Measurements from ENCODE around the gene CD6.

The CD6 gene

DNA sequence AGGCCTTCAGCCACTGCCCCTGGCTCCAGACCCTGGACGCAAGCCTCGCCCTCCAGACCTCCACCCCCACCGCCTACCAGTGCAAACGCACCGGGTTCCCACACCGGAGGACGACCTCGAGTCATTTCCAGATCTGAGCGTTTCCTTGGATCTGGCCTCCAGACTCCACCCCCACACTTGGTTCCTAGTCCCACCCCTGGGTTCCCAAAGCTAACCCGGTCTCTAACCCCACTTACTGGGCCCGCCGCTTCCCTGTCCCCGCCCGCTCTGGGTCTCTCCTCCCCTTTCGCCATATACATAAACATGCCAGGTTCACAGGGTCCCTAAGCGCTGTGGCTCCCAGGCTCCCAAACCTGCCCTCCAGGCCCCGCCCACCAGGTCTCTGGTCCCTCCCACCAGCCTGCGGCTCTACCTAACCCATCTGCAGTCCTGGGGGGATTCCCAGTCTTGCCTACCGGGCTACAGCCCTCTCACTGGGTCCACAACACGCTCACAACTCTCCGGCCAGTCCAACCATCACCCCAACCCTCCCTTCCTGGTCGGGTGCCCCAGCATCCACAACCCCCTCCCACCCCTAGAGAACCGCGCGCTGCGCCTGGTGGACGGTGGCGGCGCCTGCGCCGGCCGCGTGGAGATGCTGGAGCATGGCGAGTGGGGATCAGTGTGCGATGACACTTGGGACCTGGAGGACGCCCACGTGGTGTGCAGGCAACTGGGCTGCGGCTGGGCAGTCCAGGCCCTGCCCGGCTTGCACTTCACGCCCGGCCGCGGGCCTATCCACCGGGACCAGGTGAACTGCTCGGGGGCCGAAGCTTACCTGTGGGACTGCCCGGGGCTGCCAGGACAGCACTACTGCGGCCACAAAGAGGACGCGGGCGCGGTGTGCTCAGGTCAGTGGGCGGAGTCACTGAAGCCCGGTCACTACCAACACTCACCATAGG is 36.7 kb downstream of the CD6 start:
- H3K27ac Mint-ChIP-seq, result peak overlapping the region; percentile 57
- peaks cover 58% of the 10 kb centered on the region for H3K27me3 Mint-ChIP-seq
- H3K4me1 Mint-ChIP-seq (ENCODE audit: low read depth), result peaks cover 48% of the 10 kb centered on the region
- H3K9me3 Mint-ChIP-seq, result no peaks in the 10 kb centered on the region
- intact Hi-C loops (cut with micrococcal nuclease), result no loop called here
- no peaks in the 10 kb centered on the region for H3K36me3 Mint-ChIP-seq (ENCODE audit: low read depth)
- peak overlapping the region; percentile 44 for H3K4me3 Mint-ChIP-seq

DNA sequence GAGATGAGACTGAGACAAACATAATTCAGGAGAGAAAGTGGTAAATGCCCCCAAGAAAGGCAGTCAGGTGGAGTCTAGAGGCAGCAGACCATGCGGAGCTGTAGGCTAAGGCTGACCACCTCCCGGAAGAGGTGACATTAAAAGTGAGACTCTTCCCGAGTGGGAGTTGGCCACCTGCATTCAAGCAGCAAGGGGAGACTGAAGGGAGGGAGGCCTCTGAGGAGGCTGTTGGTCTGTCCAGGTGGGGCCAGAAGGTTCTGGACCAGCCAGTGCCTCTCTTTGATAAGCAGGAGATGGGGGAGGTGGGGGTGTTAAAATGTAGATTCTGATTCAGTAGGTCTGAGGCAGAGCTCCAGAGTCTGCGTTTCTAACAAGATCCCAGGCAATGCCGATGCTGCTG is 37.5 kb downstream of the CD6 start:
- intact Hi-C loops (cut with micrococcal nuclease), result no loop called here
- peaks cover 54% of the 10 kb centered on the region for H3K4me1 Mint-ChIP-seq (ENCODE audit: low read depth)
- H3K9me3 Mint-ChIP-seq, result no peaks in the 10 kb centered on the region
- no peak overlapping the region for H3K4me3 Mint-ChIP-seq
- no peak overlapping the region for H3K27ac Mint-ChIP-seq
- peaks cover 52% of the 10 kb centered on the region for H3K27me3 Mint-ChIP-seq
- no peaks in the 10 kb centered on the region for H3K36me3 Mint-ChIP-seq (ENCODE audit: low read depth)

DNA sequence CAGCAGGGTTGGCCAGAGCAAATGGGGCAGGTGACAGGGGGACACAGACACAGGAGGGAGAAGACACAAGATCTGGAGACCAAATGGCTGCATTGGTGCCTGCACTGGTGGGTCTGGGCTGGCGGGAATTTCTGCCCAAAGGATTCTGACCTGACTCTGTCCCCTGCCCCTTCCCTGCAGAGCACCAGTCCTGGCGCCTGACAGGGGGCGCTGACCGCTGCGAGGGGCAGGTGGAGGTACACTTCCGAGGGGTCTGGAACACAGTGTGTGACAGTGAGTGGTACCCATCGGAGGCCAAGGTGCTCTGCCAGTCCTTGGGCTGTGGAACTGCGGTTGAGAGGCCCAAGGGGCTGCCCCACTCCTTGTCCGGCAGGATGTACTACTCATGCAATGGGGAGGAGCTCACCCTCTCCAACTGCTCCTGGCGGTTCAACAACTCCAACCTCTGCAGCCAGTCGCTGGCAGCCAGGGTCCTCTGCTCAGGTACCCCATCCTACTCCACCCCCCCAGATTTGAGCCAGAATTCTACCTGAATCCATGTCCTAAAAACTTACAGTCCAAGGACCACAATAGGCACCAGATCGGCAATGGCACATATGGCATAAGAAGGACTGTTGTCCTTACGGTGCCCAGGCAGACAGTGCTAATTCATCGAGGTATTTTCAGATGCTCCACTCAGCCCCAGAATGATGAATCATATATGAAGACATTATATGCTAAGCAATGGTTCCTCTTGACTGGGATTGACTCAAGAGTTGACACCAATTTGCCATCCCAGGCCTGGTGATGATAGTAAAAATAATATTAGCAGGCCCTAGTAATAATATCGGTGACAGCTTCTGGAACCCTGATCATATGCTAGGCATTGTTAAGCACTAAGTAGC is 38.2 kb downstream of the CD6 start:
- Mint-ChIP-seq H3K4me1 (ENCODE audit: low read depth) (peaks cover 48% of the 10 kb centered on the region), H3K27me3 (peaks cover 45% of the 10 kb centered on the region), H3K9me3 (no peaks in the 10 kb centered on the region), H3K36me3 (ENCODE audit: low read depth) (no peaks in the 10 kb centered on the region), H3K4me3 (no peak overlapping the region), H3K27ac (no peak overlapping the region)
- intact Hi-C loops (cut with micrococcal nuclease), result no loop called here

DNA sequence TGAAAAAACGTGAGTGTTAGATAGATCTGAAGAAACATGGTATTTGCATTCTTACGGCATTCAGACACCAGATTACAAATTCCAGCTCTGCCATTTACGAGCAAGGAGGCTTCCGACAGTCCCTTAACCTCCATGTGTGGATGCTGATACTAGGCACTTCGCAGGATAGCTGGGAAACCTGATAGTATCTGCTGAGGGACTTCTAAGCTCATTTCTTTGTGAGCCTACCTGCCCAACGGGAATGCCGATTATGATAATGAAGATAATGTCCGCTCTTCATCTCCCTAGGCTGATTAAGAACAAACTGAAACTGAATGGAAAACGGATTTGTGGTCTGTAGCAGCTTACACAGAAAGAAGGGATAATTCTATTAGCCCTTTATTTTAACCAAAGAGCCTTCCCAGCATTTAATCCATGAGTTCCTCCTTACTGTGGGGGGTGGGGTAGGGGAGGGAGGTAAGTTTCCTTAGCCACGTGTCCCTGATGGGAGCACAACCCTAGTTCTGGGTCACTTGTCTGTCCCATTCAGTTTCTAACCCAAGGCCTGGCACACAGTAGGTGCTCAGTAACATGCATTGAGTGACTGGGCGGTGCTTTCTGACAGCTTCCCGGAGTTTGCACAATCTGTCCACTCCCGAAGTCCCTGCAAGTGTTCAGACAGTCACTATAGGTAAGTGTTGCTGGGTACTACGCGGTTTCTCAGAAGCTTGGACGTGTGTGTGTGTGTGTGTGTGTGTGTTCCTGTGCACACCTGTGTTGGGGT is 39.2 kb downstream of the CD6 start:
- intact Hi-C loops (cut with micrococcal nuclease), result no loop called here
- Mint-ChIP-seq H3K36me3 (ENCODE audit: low read depth) (no peaks in the 10 kb centered on the region), H3K4me1 (ENCODE audit: low read depth) (peaks cover 42% of the 10 kb centered on the region), H3K9me3 (no peaks in the 10 kb centered on the region), H3K27ac (no peak overlapping the region), H3K4me3 (no peak overlapping the region), H3K27me3 (peaks cover 38% of the 10 kb centered on the region)

DNA sequence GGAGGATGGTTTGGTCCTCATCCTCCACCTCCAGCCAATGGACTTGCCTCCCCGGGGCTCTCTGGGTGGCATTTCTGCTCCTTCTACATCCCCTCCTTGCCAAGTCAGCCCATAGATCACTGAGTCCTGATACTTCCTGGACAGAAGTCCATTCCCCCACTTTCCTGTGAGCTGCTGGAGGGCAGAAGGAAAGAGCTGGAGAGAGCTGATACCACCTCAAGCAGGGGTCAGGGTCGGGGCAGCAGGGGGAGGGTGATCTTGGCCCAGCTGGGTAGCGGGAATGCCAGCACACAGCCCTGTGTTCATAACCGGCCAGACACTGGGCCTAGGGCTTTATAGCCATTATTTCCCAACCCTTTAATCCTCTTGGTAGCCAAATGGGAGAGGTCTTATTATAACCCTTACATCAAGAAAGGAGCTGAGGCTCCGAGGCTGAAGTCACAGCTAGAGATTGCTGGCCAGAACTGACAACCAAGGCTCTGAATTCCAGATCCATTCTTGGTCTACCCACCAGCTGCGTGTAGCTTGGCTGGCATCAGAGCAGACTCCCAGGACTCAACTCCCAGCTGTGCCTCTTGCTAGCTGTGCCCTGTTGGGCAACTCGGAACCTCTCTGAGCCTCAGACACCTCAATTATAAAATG is 39.9 kb downstream of the CD6 start:
- Mint-ChIP-seq H3K27me3 (peaks cover 40% of the 10 kb centered on the region), H3K4me3 (no peak overlapping the region), H3K9me3 (no peaks in the 10 kb centered on the region), H3K4me1 (ENCODE audit: low read depth) (peaks cover 42% of the 10 kb centered on the region), H3K36me3 (ENCODE audit: low read depth) (no peaks in the 10 kb centered on the region), H3K27ac (peak overlapping the region; percentile 61)
- intact Hi-C loops (cut with micrococcal nuclease), result no loop called here

DNA sequence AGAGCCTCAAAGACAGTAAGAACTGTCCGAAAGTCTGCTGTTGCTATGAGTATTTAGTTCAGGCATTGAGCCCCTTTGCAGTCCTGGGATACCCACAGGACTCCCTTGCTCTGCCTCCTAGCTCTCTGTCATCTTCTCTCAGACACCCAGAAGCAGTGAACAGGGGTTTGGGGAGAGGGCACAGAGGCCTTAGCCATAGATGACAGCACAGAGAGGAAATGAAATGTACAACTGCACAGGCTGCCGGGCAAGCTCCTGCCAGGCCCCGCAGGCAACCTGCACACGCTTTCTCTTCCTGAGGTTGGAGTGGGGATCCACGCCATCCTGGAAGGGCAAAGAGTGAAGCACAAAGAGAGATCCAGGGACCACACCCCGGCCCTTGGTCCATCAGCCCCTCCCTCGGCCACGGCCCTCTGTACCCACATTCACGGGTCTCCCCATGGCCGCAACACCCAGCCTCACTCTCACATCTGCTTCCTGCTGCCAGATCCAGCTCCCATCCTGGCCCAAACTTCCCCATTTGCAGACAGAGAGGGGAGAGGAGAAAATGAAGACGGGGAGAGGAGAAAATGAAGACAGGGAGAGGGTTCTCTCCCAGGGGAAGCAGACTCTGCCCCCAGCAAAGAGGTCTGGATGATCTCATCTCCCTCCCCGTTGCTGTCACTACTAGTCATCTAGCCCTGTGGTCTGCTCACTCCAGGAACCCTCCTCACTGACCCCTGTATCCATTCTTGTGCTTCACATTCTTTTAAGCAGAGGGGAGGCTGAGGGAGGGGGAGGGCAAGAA is 40.7 kb downstream of the CD6 start:
- Mint-ChIP-seq H3K4me3 (peak overlapping the region; percentile 24), H3K27ac (peak overlapping the region; percentile 61), H3K9me3 (no peaks in the 10 kb centered on the region), H3K36me3 (ENCODE audit: low read depth) (no peaks in the 10 kb centered on the region), H3K27me3 (peaks cover 39% of the 10 kb centered on the region), H3K4me1 (ENCODE audit: low read depth) (peaks cover 40% of the 10 kb centered on the region)
- intact Hi-C loops (cut with micrococcal nuclease), result no loop called here

DNA sequence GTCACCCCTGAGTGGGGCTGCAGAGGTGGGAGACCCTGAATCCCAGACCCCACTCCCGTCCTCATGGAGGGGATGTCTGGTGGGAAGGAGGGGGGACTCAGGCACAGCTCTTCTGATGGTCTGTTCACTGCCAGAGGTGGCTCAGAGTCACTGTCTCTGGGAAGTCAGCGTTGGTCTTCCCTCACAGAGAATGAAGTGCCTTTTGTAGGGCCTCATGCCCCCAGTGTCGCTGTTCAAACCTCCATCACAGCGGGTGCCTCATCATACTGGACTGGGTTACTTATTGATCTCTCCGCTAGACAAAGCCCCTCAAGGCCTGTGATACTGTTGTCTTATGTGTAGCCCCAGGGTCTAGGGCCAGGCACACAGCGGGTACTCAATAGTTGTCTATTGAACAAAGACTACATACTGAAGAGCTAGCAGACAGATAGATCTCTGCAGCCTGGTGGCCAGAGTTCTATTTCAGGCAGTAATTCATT is 41.3 kb downstream of the CD6 start:
- Mint-ChIP-seq H3K4me1 (ENCODE audit: low read depth) (peaks cover 36% of the 10 kb centered on the region), H3K9me3 (no peaks in the 10 kb centered on the region), H3K36me3 (ENCODE audit: low read depth) (no peaks in the 10 kb centered on the region), H3K27ac (peak overlapping the region; percentile 61), H3K4me3 (no peak overlapping the region), H3K27me3 (peaks cover 40% of the 10 kb centered on the region)
- intact Hi-C loops (cut with micrococcal nuclease), result no loop called here

DNA sequence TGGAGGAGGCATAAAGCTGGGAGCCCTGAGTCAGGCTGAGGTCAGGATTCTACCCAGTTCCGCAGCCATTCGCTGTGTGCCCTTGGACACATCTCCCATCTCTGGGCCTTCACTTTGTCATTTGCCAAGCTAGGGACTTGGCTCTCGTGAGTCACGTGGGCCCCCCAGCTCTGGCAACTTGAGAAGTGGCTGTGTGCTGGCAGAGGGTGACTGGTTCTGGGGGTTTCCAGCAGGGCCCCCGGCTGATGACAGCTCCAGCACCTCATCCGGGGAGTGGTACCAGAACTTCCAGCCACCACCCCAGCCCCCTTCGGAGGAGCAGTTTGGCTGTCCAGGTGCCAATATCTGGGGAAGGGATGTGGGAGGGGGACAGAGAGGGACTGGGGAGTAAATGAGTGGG is 46.6 kb downstream of the CD6 start:
- intact Hi-C loops (cut with micrococcal nuclease), result no loop called here
- Mint-ChIP-seq H3K27me3 (peaks cover 61% of the 10 kb centered on the region), H3K36me3 (ENCODE audit: low read depth) (no peaks in the 10 kb centered on the region), H3K9me3 (peaks cover 10% of the 10 kb centered on the region), H3K4me1 (ENCODE audit: low read depth) (peaks cover 38% of the 10 kb centered on the region), H3K4me3 (no peak overlapping the region), H3K27ac (no peak overlapping the region)

DNA sequence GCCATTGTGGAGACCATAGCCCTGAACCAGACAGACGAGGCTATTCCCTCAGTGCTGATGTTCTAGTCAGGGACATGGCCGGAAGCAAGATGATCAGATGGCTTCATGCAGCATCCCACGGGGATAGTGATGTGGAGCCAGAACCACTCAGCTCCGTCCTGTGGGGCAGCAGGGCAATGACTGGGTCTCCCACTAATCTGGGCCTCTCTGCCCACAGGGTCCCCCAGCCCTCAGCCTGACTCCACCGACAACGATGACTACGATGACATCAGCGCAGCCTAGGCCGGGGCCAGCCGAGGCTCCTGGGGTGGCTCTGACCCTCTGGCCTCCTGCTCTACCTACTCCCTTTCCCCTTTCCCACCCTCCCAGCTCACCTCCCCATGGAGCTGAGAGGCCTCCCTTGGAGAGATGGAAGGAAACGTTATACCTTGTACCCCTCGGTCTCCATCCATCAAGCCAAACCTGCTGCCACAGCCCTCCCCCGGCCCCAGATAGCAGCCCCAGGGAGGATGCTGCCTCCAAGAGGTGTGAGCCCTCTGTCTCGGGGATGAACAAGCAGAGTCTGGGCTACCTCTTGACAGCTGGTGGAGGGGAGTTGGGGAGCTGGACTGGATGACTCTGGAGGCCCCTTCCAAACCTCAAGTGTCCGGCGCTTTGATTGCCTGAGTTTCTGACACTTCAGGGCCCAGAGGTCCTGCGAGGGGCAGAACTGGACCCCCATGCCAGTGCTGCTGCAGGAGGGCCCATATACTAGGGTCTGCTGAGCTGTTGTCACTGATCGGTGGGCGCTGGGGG is 47.8 kb downstream of the CD6 start:
- Mint-ChIP-seq H3K9me3 (peaks cover 10% of the 10 kb centered on the region), H3K36me3 (ENCODE audit: low read depth) (no peaks in the 10 kb centered on the region), H3K4me3 (no peak overlapping the region), H3K4me1 (ENCODE audit: low read depth) (peaks cover 31% of the 10 kb centered on the region), H3K27ac (no peak overlapping the region), H3K27me3 (peaks cover 71% of the 10 kb centered on the region)
- intact Hi-C loops (cut with micrococcal nuclease), result no loop called here

DNA sequence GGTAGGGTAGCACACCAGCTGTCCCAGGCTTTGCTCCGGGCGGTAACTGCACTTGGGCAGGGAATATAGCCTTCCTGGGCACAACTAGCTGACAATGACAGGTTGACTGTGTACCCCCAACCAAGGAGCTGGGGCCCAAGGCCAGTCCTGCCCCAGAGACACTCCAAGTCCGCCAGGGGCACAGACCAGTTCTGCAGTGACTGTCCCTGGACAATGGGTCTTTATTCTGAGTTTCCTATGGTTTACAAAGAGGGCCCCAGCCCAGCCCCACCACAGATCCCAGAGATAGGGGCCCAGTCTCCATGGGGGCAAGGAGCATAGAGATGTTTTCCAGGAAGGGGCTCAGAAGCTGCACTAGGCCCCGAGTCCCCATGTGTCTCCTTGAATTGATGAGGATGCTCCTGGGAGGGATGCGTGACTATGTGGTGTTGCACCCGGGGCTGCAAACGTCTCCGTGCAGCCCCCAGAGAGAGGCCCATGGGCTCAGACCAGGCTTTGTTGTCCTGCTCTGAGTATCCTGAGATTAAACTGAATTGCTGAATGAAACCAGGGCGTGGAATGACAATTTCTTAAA is 48.4 kb downstream of the CD6 start:
- Mint-ChIP-seq H3K27ac (no peak overlapping the region), H3K27me3 (peaks cover 76% of the 10 kb centered on the region), H3K9me3 (peaks cover 10% of the 10 kb centered on the region), H3K4me1 (ENCODE audit: low read depth) (peaks cover 34% of the 10 kb centered on the region), H3K36me3 (ENCODE audit: low read depth) (no peaks in the 10 kb centered on the region), H3K4me3 (no peak overlapping the region)
- intact Hi-C loops (cut with micrococcal nuclease), result no loop called here

DNA sequence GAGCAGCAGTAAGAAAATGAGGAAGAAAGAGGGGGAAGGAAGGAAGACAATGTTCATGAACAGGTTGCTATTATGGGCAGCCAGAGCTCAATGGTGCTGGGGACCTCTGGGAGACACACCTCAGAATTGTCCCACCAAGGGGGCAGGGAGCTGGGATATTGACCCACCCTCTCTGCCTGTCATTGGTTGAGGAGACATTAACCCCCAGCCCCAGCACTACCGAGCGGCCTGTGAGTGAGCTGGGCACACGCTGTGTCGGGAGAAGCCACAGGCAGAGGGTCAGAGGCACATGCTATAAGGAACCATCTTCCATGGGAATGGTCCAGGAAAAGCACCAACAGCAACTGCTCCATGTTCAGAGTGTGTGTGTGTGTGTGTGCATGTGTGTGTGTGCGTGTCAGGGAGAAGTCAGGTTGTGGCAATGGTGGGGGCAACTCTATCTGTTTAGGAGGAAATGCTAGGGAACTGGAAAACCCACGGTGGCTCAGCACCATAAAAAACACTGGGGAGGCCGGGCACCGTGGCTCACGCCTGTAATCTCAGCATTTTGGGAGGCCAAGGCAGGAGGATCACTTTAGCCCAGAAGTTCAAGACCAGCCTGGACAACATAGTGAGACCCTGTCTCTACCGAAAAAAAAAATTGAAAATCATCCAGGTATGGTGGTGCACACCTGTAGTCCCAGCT is 49.2 kb downstream of the CD6 start:
- Mint-ChIP-seq H3K4me3 (no peak overlapping the region), H3K36me3 (ENCODE audit: low read depth) (no peaks in the 10 kb centered on the region), H3K27me3 (peaks cover 76% of the 10 kb centered on the region), H3K27ac (no peak overlapping the region), H3K4me1 (ENCODE audit: low read depth) (peaks cover 42% of the 10 kb centered on the region), H3K9me3 (peaks cover 10% of the 10 kb centered on the region)
- intact Hi-C loops (cut with micrococcal nuclease), result no loop called here

All from dendritic cell treated with granulocyte-macrophage colony-stimulating factor and Interleukin-4, amounts not matched to agents 40 ng/mL and 50 ng/mL, for 4 days (primary cell).